C4-2B (cell line): ENCODE data around the gene ZNF219.

Source experiments
- CTCF ChIP-seq: fragments of 450-650 bp; conservative IDR thresholded peaks from 2 replicates; pipeline ENCODE4 v1.5.1; 2017; ENCODE audit warnings: mild to moderate bottlenecking
- ZFX ChIP-seq: fragments of 450-650 bp; IDR thresholded peaks from 2 replicates; pipeline ENCODE4 v1.6.1; 2017

- TF ChIP-seq CTCF (no peak), ZFX (no peak)
These were observed 14.7 kb downstream of the ZNF219 start for GRCh38 chr14:21083565-21084325.
